COLO829 (cell line): Measurements from ENCODE around the gene OTUB1.
"Not testable (repeated sequence)": the region's sequence is repeated elsewhere in the genome, so short reads cannot be mapped to it uniquely, and the experiment has no call there.

Experiments
- DNase-seq: peaks from one replicate; pipeline ENCODE4 v3.0.0; 2012; ENCODE audit warnings: low spot score

The OTUB1 gene

GRCh38 chr11:64047373-64047772, 61.1 kb downstream of the OTUB1 start:
- DNase-seq = not testable (repeated sequence)
